ENCODE results near the gene JAM3. TPM values are rescaled to one million over a fixed set of nuclear protein-coding genes. Genes with fewer than 3 reads are reported as not detected.
A peak's percentile ranks its signal among the peaks of the same experiment; 100 is the strongest.

The JAM3 gene
- total RNA-seq, 1 donor from 2014 or later, result 101 TPM

DNA sequence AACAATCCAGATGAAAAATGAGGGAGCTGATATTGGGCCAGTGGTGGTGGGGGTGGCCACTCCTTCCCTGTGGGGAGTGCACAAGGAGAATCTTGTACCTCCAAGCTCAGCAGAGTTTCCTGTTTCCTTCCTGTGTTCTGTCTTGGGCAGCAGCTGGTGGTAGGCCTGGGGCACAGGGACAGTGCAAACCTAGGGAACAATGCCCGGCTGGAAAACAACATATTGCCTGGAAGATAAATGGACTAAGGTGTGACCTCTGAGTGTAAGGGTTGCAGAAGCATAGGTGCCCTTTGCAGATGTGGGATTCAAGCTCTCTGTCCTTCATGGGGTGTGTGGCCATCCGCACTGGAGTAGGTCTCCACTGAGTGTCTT lies 5.8 kb upstream of the JAM3 start:
- no peak for TF ChIP-seq CTCF (IDR thresholded peaks at IDR 0.05; ENCODE audit: partially characterized antibody, unreplicated experiment)
- DNase-seq, result no peak
- Mint-ChIP-seq H3K4me3 (ENCODE audit: unreplicated experiment) (no peak overlapping the region), H3K4me1 (ENCODE audit: low read depth, unreplicated experiment) (peaks cover 17% of the 10 kb centered on the region), H3K27ac (ENCODE audit: unreplicated experiment) (no peak overlapping the region), H3K27me3 (ENCODE audit: unreplicated experiment) (peaks cover 7% of the 10 kb centered on the region), H3K36me3 (ENCODE audit: unreplicated experiment) (no peaks in the 10 kb centered on the region), H3K9me3 (ENCODE audit: unreplicated experiment) (peaks cover 7% of the 10 kb centered on the region)

DNA sequence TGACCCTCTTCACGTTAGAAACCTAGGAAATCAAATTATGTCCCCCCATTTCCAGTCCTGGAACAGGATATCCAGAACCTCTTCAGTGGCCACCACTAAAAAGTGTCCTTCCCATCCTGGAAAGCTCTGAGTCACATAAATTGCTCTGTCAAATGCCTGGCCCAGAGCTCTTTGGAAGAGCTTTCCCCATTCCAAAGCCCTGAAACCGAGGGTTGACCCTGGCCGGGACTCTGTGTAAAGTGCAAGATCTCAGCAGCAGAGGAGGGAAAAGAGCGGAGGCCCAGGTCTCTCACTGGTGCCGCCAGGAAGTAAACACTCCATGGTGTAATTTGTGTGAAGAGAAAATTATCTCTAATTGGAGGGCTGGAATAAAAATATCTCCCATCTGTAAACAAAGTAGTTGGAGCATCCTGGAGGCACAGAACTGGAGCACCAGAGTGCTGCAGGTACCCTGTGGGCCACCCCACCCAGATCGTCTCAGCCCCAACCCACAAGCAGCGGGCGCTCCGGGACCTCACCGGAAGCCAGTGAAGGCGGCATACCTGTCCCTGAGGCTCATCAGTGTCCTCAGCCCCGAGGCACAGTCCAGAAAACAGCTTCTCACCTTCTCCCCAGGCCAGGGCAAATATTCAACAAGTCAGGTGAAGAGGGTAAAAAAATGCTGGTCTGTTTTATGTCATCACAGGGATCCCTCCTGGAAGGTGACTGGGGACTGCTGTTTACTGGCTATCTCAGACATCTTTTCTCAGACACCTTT lies 4.7 kb upstream of the JAM3 start:
- TF ChIP-seq CTCF (IDR thresholded peaks at IDR 0.05; ENCODE audit: partially characterized antibody, unreplicated experiment), result no peak
- H3K9me3 Mint-ChIP-seq (ENCODE audit: unreplicated experiment), result peaks cover 7% of the 10 kb centered on the region
- no peak overlapping the region for H3K27ac Mint-ChIP-seq (ENCODE audit: unreplicated experiment)
- H3K27me3 Mint-ChIP-seq (ENCODE audit: unreplicated experiment), result peaks cover 7% of the 10 kb centered on the region
- no peak overlapping the region for H3K4me3 Mint-ChIP-seq (ENCODE audit: unreplicated experiment)
- no peaks in the 10 kb centered on the region for H3K36me3 Mint-ChIP-seq (ENCODE audit: unreplicated experiment)
- no peak for DNase-seq
- peaks cover 22% of the 10 kb centered on the region for H3K4me1 Mint-ChIP-seq (ENCODE audit: low read depth, unreplicated experiment)

GRCh38 chr11:134065381-134065780 lies 3.5 kb upstream of the JAM3 start:
- no peak for DNase-seq
- H3K27me3 Mint-ChIP-seq (ENCODE audit: unreplicated experiment), result peaks cover 8% of the 10 kb centered on the region
- H3K36me3 Mint-ChIP-seq (ENCODE audit: unreplicated experiment), result no peaks in the 10 kb centered on the region
- peaks cover 22% of the 10 kb centered on the region for H3K4me1 Mint-ChIP-seq (ENCODE audit: low read depth, unreplicated experiment)
- peaks cover 11% of the 10 kb centered on the region for H3K9me3 Mint-ChIP-seq (ENCODE audit: unreplicated experiment)
- TF ChIP-seq CTCF (IDR thresholded peaks at IDR 0.05; ENCODE audit: partially characterized antibody, unreplicated experiment), result no peak
- no peak overlapping the region for H3K27ac Mint-ChIP-seq (ENCODE audit: unreplicated experiment)
- H3K4me3 Mint-ChIP-seq (ENCODE audit: unreplicated experiment), result no peak overlapping the region

GRCh38 chr11:134066943-134067885 lies 1.7 kb upstream of the JAM3 start:
- TF ChIP-seq CTCF (IDR thresholded peaks at IDR 0.05; ENCODE audit: partially characterized antibody, unreplicated experiment), result no peak
- no peaks in the 10 kb centered on the region for H3K36me3 Mint-ChIP-seq (ENCODE audit: unreplicated experiment)
- H3K4me1 Mint-ChIP-seq (ENCODE audit: low read depth, unreplicated experiment), result peaks cover 26% of the 10 kb centered on the region
- H3K4me3 Mint-ChIP-seq (ENCODE audit: unreplicated experiment), result peak overlapping the region; percentile 68
- H3K9me3 Mint-ChIP-seq (ENCODE audit: unreplicated experiment), result peaks cover 11% of the 10 kb centered on the region
- peaks cover 5% of the 10 kb centered on the region for H3K27me3 Mint-ChIP-seq (ENCODE audit: unreplicated experiment)
- H3K27ac Mint-ChIP-seq (ENCODE audit: unreplicated experiment), result peak overlapping the region; percentile 33
- peak; percentile 49 for DNase-seq

All from glutamatergic neuron (in vitro differentiated cells).